Measurements from ENCODE around the gene FEM1C. TPM values are rescaled to one million over a fixed set of nuclear protein-coding genes. Genes with fewer than 3 reads are reported as not detected.

Gene FEM1C
- total and polyA plus RNA-seq, 10 of the 15 experiments (the other 5 are each of a cell fraction or from before 2014, with no cell fraction given) = 1.9 to 15.6 (median 8.0) TPM

- TF ChIP-seq NR2C2 (IDR thresholded peaks at IDR 0.05; ENCODE audit: borderline replicate concordance, control insufficient read depth, insufficient read length, low read depth) = no peak
- TF ChIP-seq BCL11A (IDR thresholded peaks at IDR 0.05; ENCODE audit: low read depth, low read length) = 0 out of 2 replicates have a peak, but pooled peaks have one; percentile 43
- no peak for TF ChIP-seq SPI1 (IDR thresholded peaks at IDR 0.05; ENCODE audit: borderline replicate concordance, insufficient read depth, low read depth, low read length)
- TF ChIP-seq MEF2A (IDR thresholded peaks at IDR 0.05; ENCODE audit: insufficient read depth, low read depth, low read length) = no peak
- TF ChIP-seq SKIL (IDR thresholded peaks at IDR 0.05; ENCODE audit: low read depth, poor library complexity, severe bottlenecking) = no peak
- TF ChIP-seq TARDBP (IDR thresholded peaks at IDR 0.05; ENCODE audit: borderline replicate concordance) = no peak
- no peak for TF ChIP-seq FOS (IDR thresholded peaks at IDR 0.05; ENCODE audit: borderline replicate concordance, extremely low read depth, insufficient read length)
- no peak for TF ChIP-seq RFX5 (IDR thresholded peaks at IDR 0.05; ENCODE audit: low read depth, low read length)
- no peak for TF ChIP-seq STAT3 (IDR thresholded peaks at IDR 0.05; ENCODE audit: low read depth, low read length)
- TF ChIP-seq KAT2A (conservative IDR thresholded peaks at IDR 0.05; ENCODE audit: control insufficient read depth, low read depth, low read length) = no peak
- no peak for TF ChIP-seq HDAC2 (IDR thresholded peaks at IDR 0.05)
- TF ChIP-seq GABPA (IDR thresholded peaks at IDR 0.05; ENCODE audit: low read depth) = no peak
- no peak for TF ChIP-seq TAF1 (IDR thresholded peaks at IDR 0.05; ENCODE audit: borderline replicate concordance, low read depth, low read length)
- no peak for TF ChIP-seq SUPT20H (IDR thresholded peaks at IDR 0.05; ENCODE audit: borderline replicate concordance, control insufficient read depth, low read depth, low read length)
- no peak for TF ChIP-seq PAX5 (IDR thresholded peaks at IDR 0.05; ENCODE audit: borderline replicate concordance, low read depth, low read length)
- no peak for TF ChIP-seq EP300 (IDR thresholded peaks at IDR 0.05; ENCODE audit: borderline replicate concordance in 1 of 2, control insufficient read depth in 1 of 2, low read depth in 2 of 2, low read length in 2 of 2)
- TF ChIP-seq MEF2B (IDR thresholded peaks at IDR 0.05; ENCODE audit: partially characterized antibody, poor library complexity, severe bottlenecking) = no peak
- TF ChIP-seq E4F1 (IDR thresholded peaks at IDR 0.05; ENCODE audit: borderline replicate concordance, partially characterized antibody) = no peak
- no peak for TF ChIP-seq NFYB (IDR thresholded peaks at IDR 0.05; ENCODE audit: insufficient read depth, low read depth, low read length)
- TF ChIP-seq NKRF (conservative IDR thresholded peaks at IDR 0.05) = no peak
- peak; percentile 82; the same call in 1 of the 2 replicates for TF ChIP-seq FOXM1 (IDR thresholded peaks at IDR 0.05; ENCODE audit: low read depth, low read length)
- TF ChIP-seq POLR2AphosphoS5 (IDR thresholded peaks at IDR 0.05; ENCODE audit: low read length) = no peak
- TF ChIP-seq HDAC6 (IDR thresholded peaks at IDR 0.05; ENCODE audit: unreplicated experiment) = no peak
These were observed 56.8 kb downstream of the FEM1C start (continued) for GRCh38 chr5:115487756-115488155.

All from GM12878 (cell line).